ENCODE results near the gene MYH14.
A peak's percentile ranks its signal among the peaks of the same experiment; 100 is the strongest.
"Not testable (repeated sequence)": the region's sequence is repeated elsewhere in the genome, so short reads cannot be mapped to it uniquely, and the experiment has no call there.

The MYH14 gene

GRCh38 chr19:50337031-50337430 lies 133.6 kb downstream of the MYH14 start:
- not testable (repeated sequence) for DNase-seq

GRCh38 chr19:50340331-50340730 lies 136.9 kb downstream of the MYH14 start:
- DNase-seq, result no peak

DNA sequence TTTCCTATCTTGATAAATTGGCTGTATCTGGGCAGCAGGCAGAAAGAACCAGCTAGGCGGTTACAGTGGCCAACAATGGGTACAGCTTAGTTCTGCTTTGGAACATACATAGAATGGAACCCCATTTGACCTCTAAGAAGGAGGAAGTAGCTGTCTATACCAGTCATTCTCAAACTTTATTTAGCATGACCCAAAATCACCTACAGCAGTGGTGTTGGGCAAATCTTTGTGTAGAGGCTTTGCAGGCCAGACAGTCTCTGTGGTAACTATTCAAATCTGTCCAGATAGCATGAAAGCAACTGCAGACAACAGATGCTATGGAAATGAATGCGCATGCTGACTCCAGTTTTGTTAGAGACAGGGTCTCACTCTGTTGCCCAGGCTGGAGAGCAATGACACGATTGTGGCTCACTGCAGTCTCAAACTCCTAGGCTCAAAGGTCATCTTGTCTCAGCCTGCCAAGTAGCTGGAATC lies 137.7 kb downstream of the MYH14 start:
- no peak for DNase-seq

DNA sequence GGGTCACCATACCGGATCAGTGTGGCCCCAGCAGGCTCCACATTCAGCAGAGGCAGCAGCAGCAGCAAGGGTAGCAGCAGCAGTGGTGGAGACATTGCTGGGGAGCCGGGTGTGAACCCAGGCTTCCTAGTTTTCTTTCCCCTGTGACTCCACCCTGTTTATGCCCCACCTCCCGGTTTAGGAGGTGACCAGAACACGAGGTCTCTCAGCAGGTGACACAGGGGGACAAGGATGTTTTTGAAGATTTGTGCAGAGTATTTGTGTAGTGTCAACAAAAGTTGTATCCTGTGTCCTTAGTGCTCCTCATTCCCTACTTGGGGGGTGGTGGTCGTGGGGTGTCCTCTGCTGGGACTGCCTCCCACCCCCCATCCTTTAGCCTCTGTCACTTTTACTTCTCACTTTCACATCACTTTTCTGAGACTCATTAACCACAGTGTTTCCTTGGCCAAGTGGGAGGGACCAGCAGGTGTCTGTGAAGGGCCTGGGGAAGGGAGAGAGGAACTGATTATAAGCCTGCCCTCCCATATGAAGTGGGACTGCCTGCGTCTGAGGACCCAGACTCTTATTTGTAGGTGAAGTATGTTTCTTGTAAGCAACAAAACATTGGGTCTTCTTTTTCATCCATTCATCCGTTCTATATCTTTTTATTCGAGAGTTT lies 141.4 kb downstream of the MYH14 start:
- no peak for DNase-seq

GRCh38 chr19:50347089-50347581 lies 143.7 kb downstream of the MYH14 start:
- not testable (repeated sequence) for DNase-seq

- no peak for DNase-seq
These were observed 146.0 kb downstream of the MYH14 start for GRCh38 chr19:50349277-50350057.

DNA sequence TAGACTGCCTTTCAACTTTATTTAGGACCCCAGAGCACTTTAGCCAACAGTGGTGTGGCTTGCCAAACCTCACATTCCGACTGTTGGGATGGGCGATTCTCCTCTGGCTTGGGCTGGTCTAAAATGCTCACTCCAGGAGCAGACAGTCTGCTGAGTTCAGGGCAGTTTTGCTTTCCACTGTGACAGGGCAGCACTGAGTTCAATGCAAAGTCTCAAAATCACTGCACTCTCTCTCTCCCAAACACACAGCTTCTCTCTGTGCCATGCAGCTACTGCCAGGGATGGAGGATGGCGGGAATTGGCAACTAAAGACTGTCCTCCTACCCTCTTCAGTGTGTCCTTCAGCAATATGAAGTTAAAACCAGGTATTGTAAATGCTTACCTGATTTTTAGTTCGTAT lies 148.8 kb downstream of the MYH14 start:
- no peak for DNase-seq

DNA sequence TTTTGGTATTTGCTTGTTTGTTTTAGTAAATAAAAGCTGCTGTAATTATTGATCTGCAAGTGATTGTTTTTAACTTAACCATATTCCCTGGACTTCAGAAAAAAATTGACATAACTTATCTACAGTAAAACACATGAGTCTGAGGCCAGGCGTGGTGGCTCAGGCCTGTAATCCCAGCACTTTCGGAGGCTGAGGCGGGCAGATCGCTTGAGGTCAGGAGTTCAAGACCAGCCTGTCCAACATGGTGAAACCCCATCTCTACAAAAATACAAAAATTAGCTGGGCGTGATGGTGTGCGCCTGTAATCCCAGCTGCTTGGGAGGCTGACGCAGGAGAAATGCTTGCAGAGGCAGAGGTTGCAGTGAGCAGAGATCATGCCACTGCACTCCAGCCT lies 150.1 kb downstream of the MYH14 start:
- not testable (repeated sequence) for DNase-seq

DNA sequence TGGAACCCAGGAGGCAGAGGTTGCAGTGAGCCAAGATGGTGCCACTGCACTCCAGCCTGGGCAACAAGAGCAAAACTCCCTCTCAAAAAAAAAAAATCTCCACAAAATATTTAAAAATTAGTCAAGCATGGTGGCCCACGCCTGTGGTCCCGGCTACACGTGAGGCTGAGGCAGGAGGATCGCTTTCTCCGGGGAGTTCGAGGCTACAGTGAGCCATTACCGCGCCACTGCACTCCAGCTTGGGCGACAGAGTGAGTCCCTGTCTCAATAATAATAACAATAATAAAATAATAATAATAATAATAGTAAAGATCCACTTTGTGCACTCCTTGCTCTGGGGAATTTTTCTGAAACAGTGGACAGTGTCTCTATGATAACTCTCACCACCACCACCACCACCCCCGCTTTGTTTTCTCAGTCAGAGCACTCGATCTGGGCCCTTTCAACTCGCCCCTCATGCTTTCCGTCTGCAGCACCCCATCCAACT lies 153.3 kb downstream of the MYH14 start:
- DNase-seq, result no peak

DNA sequence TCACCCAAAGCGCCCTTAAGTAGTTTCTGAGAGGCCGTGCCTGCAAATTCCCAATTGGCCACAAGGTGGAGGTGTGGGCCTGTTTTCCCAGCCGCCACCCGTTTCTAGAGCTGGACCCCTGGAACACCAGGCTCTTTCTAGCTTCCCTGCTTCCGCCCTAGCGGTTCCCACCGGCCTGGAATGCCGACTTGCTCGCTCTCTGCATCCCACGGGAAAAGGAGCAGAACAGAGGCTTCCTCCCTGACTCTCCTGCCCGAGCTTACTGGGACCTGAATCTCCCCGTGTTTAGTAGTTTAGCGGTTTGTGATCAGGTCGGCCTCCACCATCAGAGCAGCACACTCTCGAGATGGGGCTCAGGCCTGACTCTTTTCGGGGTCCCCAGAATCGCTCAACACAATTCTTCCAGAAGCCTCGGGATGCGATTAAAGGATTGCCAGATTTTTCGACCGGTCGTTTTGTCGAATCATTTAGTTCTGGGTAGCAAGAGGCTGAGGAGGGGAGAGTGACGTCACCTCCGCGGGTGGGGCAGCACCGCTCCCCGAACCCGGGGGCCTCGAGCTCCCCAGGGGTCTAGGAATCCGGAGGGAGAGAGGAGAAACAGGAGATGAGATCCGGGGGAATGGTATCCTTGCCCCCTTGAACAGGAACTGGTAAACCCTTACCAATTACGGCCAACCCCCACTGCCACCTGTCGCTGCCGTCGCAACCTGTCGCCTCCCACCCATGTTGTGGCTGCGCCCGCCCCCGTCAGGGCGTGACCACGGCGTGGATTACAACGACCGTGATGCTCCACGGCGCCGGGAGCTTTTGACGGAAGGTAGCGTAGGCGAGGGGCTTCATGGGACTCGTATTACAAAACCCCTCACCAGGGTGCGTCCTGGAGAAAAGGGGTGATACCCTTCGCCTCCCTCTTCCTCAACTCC lies 154.0 kb downstream of the MYH14 start:
- DNase-seq, result peak; percentile 76

- peak; percentile 67 for DNase-seq
These were observed 155.3 kb downstream of the MYH14 start for GRCh38 chr19:50358483-50359327.

GRCh38 chr19:50359328-50359818 lies 156.0 kb downstream of the MYH14 start:
- no peak for DNase-seq
